CD4-positive, alpha-beta T cell (primary cell): Measurements from ENCODE around the gene NELFB. TPM values are rescaled to one million over a fixed set of nuclear protein-coding genes. Genes with fewer than 3 reads are reported as not detected.
"Not testable (repeated sequence)": the region's sequence is repeated elsewhere in the genome, so short reads cannot be mapped to it uniquely, and the experiment has no call there.

Source experiments
- ATAC-seq: fragments of 200-7000 bp; cut with Tn5 transposase; one replicate; pipeline ENCODE4 v1.10.0; 2022; ENCODE audit warnings: mild to moderate bottlenecking; ENCODE audit not compliant: poor library complexity
- CTCF ChIA-PET: fragments of 350-600 bp; sonication (Branson Sonifier 250); formaldehyde crosslinking; loops from one replicate; lab custom pipeline; 2021; ENCODE audit warnings: antibody characterized with exemption, inconsistent platforms; lab: Charles Lee
- POLR2A ChIA-PET: fragments of 350-600 bp; sonication (Branson Sonifier 250); formaldehyde crosslinking; loops from one replicate; lab custom pipeline; 2021; ENCODE audit warnings: antibody characterized with exemption, inconsistent platforms; lab: Charles Lee
- DNase-seq, 14 experiments: peaks; one replicate each; pipeline ENCODE4 v3.0.0-alpha.2; 2013 to 2020; ENCODE audit warnings: mixed read lengths in 2 of 14
- H3K27ac ChIP-seq, 2 donors: one replicate each; pipeline versions ENCODE4 v1.5.1 to v1.7.0; 2013; ENCODE audit warnings: low read length in 2 of 2, low read depth in 1 of 2, mild to moderate bottlenecking in 1 of 2
- H3K27me3 ChIP-seq, 2 experiments: 1 replicate in 1 of 2; 2 replicates in 1 of 2; pipeline versions ENCODE4 v1.6.1 to v1.7.0; 2013; ENCODE audit warnings: low read length in 2 of 2, control low read depth in 1 of 2, mild to moderate bottlenecking in 1 of 2, moderate library complexity in 1 of 2; ENCODE audit not compliant: insufficient read depth in 2 of 2, control insufficient read depth in 1 of 2
- H3K36me3 ChIP-seq: one replicate; pipeline ENCODE4 v1.6.1; 2013; ENCODE audit warnings: low read length, control low read depth; ENCODE audit not compliant: insufficient read depth
- H3K4me1 ChIP-seq: one replicate; pipeline ENCODE4 v1.6.1; 2013; ENCODE audit warnings: low read length, control low read depth; ENCODE audit not compliant: insufficient read depth
- H3K4me3 ChIP-seq: one replicate; pipeline ENCODE4 v1.5.1; 2013; ENCODE audit warnings: mild to moderate bottlenecking, low read length, moderate library complexity
- H3K9me3 ChIP-seq, 2 experiments: 1 replicate in 1 of 2; 2 replicates in 1 of 2; pipeline versions ENCODE4 v1.6.1 to v1.7.0; 2013; ENCODE audit warnings: low read length in 2 of 2, mild to moderate bottlenecking in 2 of 2, control low read depth in 1 of 2, moderate library complexity in 1 of 2; ENCODE audit not compliant: control insufficient read depth in 1 of 2, insufficient read depth in 1 of 2
- H3K27ac Mint-ChIP-seq: one replicate; pipeline ENCODE4 v1.8.0; 2020; ENCODE audit warnings: mixed read lengths
- H3K27me3 Mint-ChIP-seq: one replicate; pipeline ENCODE4 v1.8.0; 2021; ENCODE audit warnings: mixed read lengths
- H3K36me3 Mint-ChIP-seq: one replicate; pipeline ENCODE4 v1.8.0; 2021; ENCODE audit warnings: low read depth, mixed read lengths
- H3K4me1 Mint-ChIP-seq: one replicate; pipeline ENCODE4 v1.8.0; 2021; ENCODE audit warnings: low read depth, mixed read lengths
- H3K4me3 Mint-ChIP-seq: one replicate; pipeline ENCODE4 v1.8.0; 2020; ENCODE audit warnings: mild to moderate bottlenecking, mixed read lengths
- H3K9me3 Mint-ChIP-seq: one replicate; pipeline ENCODE4 v1.8.0; 2020; ENCODE audit warnings: mixed read lengths
- intact Hi-C, 2 experiments: fragments of 100-400 bp; cut with DNase I in 1 of 2; cut with micrococcal nuclease in 1 of 2; formaldehyde crosslinking; loops; one replicate each; pipeline versions ENCODE4 v1.15.1 to v1.9.0; 2023 to 2025; cut with DNase I, micrococcal nuclease
- total RNA-seq, 174 experiments: library from RNA in 2 of 174; stranded (reverse) in 2 of 174; gene quantifications; one replicate each; pipeline ENCODE4 v1.2.3 and lab custom pipeline; 2021 to 2026
- TF ChIP-seq, protein P1 (sequence below): fragments of 200-600 bp; IDR thresholded peaks from one replicate; pipeline ENCODE4 v1.8.0; 2022; ENCODE audit warnings: antibody characterized with exemption, mild to moderate bottlenecking

NELFB gene
- total RNA-seq, 2 experiments from 2014 or later: 20.7 to 21.2 TPM

- DNase-seq (peak in 2 of 14 experiments; percentile 18 to 21), ATAC-seq (no peak)
- Mint-ChIP-seq H3K27ac (peak overlapping the region; percentile 89), H3K9me3 (no peaks in the 10 kb centered on the region), H3K27me3 (no peaks in the 10 kb centered on the region), H3K36me3 (peaks cover 22% of the 10 kb centered on the region), H3K4me1 (peaks cover 17% of the 10 kb centered on the region), H3K4me3 (peak overlapping the region; percentile 85)
- POLR2A ChIA-PET: interaction anchor here (0.8 to 3.3 kb wide), 6 partner anchors 11 to 156 kb away, joined by 3 to 27 read pairs (median 6); partner anchors contain the start of genes DPP7, MAN1B1, NELFB and TPRN
- TF ChIP-seq, protein P1, sequence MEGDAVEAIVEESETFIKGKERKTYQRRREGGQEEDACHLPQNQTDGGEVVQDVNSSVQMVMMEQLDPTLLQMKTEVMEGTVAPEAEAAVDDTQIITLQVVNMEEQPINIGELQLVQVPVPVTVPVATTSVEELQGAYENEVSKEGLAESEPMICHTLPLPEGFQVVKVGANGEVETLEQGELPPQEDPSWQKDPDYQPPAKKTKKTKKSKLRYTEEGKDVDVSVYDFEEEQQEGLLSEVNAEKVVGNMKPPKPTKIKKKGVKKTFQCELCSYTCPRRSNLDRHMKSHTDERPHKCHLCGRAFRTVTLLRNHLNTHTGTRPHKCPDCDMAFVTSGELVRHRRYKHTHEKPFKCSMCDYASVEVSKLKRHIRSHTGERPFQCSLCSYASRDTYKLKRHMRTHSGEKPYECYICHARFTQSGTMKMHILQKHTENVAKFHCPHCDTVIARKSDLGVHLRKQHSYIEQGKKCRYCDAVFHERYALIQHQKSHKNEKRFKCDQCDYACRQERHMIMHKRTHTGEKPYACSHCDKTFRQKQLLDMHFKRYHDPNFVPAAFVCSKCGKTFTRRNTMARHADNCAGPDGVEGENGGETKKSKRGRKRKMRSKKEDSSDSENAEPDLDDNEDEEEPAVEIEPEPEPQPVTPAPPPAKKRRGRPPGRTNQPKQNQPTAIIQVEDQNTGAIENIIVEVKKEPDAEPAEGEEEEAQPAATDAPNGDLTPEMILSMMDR: no peak
- Histone ChIP-seq H3K36me3 (peaks cover 21% of the 10 kb centered on the region), H3K4me1 (peaks cover 49% of the 10 kb centered on the region), H3K4me3 (peak overlapping the region; percentile 68), H3K27me3 (no peaks in the 10 kb centered on the region), H3K27ac (peak overlapping the region in 1 of 2 donors; percentile 53), H3K9me3 (no peaks in the 10 kb centered on the region)
- intact Hi-C loops: no loop called here
- CTCF ChIA-PET: interaction anchor here (1.3 kb wide), 1 partner anchor 12 kb away, joined by 4 read pairs; the partner anchor contains the start of gene NELFB
Measured at GRCh38 chr9:137242269-137243203, 12.6 kb upstream of the NELFB start.

- H3K4me3 Mint-ChIP-seq: peak overlapping the region; percentile 85
- POLR2A ChIA-PET: interaction anchor here (1.1 to 3.3 kb wide), 4 partner anchors 11 to 157 kb away, joined by 4 to 27 read pairs (median 8); partner anchors contain the start of genes MAN1B1, NELFB and TPRN
Measured at GRCh38 chr9:137243266-137243625, 11.9 kb upstream of the NELFB start.

DNA sequence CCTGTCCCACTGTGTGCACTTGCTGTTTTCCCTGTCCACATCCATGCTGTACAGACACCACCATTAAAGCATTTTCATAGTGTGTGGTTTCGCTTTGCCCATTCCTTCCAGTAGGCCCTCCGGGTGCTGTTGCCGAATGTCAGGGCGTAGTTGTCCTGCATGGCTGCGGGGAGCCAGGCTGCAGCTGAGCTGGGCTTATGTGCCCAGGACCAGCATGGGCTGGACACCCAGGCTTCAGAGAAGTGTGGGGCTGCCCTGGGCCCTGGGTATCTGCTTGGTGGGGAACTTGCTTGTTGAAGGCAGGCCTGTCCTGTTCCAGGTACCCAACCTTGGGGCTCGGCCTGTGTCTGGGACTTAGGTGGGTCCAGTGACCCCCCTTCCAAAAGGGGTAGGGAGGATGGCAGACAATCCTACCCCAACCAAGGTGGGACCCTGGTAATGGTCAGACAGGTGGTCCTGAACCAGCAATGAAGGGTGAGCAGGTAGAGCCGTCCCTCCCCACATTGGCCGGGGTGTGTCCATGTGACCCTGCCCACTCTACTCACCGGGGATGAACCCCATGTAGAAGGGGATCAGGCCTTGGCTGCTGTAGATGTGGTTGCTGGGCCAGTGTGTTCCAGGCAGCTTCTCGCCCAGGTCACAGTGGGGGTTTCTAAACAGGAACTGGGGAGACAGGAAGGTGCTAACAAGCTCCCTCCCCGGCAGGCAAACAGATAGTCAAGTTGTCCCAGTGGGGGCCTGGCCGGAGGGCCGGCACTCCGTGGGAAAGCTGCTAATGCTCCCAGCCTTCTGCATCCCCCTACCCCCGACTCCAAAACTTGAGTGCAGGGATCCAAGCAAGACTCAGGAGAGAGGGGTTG, 11.3 kb upstream of the NELFB start:
- intact Hi-C loops: no loop called here
- Histone ChIP-seq H3K9me3 (no peaks in the 10 kb centered on the region), H3K4me1 (peaks cover 37% of the 10 kb centered on the region), H3K27me3 (no peaks in the 10 kb centered on the region), H3K27ac (no peak overlapping the region), H3K4me3 (no peak overlapping the region), H3K36me3 (peaks cover 21% of the 10 kb centered on the region)
- Mint-ChIP-seq H3K4me1 (peaks cover 15% of the 10 kb centered on the region), H3K9me3 (no peaks in the 10 kb centered on the region), H3K27ac (peak overlapping the region; percentile 89), H3K4me3 (peak overlapping the region; percentile 85), H3K36me3 (peaks cover 22% of the 10 kb centered on the region), H3K27me3 (no peaks in the 10 kb centered on the region)
- CTCF ChIA-PET: interaction anchor here (1.8 kb wide), 1 partner anchor 7 kb away, joined by 4 read pairs; no protein-coding TSS in a partner anchor
- ATAC-seq (no peak), DNase-seq (peak in 2 of 14 experiments; percentile 16)
- TF ChIP-seq, protein P1: no peak
- POLR2A ChIA-PET: interaction anchor here (1.1 to 3.3 kb wide), 3 partner anchors 10 to 157 kb away, joined by 4 to 27 read pairs (median 8); partner anchors contain the start of genes MAN1B1, NELFB and TPRN

More at GRCh38 chr9:137243266-137243625, 11.9 kb upstream of the NELFB start:
- Histone ChIP-seq H3K4me1 (peaks cover 43% of the 10 kb centered on the region), H3K36me3 (peaks cover 21% of the 10 kb centered on the region)
- H3K9me3 Mint-ChIP-seq, H3K27me3 ChIP-seq, intact Hi-C loops, H3K4me3 ChIP-seq, H3K9me3 ChIP-seq, H3K27ac ChIP-seq, ATAC-seq, H3K27me3 Mint-ChIP-seq: not testable (repeated sequence)
- Mint-ChIP-seq H3K27ac (peak overlapping the region; percentile 89), H3K4me1 (peaks cover 17% of the 10 kb centered on the region), H3K36me3 (peaks cover 22% of the 10 kb centered on the region)
- CTCF ChIA-PET: interaction anchor here (1.3 kb wide), 1 partner anchor 12 kb away, joined by 4 read pairs; the partner anchor contains the start of gene NELFB
- peak in 1 of 14 experiments; percentile 5 for DNase-seq
